Stimulated activated CD8-positive, alpha-beta memory T cell treated with anti-CD3 and anti-CD28 coated beads, Interleukin-7, amount 100 ng/mL, for 1 hour (primary cell): ENCODE data around the gene PAEP.

Experiments
- DNase-seq, 2 donors: peaks; one replicate each; pipeline ENCODE4 v3.0.0-alpha.2; 2020; ENCODE audit warnings: low read depth in 2 of 2

Gene PAEP

DNA sequence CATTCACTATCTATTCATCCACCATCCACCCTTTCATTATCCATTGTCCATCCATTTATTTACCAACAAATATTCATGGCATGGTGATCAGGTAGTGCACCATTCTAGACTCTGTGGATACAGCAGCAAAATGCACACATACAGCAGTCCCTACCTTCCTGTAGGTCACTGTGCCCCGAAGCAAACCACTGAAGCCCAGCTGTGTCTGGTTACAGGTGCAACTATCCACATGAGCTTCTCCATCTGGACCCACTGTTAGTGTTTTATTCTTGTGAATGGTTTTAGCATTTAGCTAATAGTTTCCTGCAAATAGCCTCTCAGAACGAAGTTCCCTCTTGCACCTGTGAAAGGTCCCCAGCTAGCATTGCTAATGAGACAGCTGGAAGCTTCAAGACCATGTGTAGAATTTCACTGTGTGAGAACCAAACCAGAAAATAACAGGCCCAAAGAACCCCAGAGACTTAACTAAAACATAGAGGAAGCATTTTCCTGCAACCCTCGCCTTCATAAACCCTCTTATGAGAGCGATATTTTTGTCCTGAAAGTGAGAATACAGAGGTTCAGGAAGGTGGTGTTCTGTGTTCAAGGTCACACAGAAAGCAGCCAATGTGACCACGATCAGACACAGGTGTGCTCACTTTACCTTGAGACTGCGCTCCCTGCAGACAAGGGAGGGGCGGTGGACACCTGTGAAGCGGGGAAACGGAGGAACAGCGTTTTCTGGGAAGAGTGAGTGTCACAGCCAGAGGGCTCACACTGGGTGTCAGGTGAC, 18.5 kb downstream of the PAEP start:
- DNase-seq = no peak

- no peak for DNase-seq
These were observed 19.3 kb downstream of the PAEP start for GRCh38 chr9:135580664-135581380.

- no peak for DNase-seq
These were observed 20.3 kb downstream of the PAEP start for GRCh38 chr9:135581636-135582426.

DNA sequence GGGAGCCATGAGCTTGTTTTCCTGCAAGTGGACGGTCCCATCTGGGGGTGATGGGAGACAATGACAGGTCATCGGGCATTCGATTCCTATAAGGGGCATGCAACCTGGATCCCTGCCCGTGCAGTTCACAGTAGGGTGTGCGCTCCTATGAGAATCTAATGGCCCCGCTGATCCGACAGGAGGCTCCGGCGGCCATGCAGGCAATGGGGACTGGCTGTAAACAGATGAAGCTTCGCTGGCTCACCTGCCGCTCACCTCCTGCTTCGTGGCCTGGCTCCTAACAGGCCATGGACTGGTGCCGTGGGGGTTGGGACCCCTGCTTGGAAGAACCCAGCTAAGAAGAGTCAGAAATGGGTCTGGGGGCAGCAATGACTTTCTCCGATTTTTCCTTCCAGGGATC, 21.0 kb downstream of the PAEP start:
- DNase-seq = no peak

DNA sequence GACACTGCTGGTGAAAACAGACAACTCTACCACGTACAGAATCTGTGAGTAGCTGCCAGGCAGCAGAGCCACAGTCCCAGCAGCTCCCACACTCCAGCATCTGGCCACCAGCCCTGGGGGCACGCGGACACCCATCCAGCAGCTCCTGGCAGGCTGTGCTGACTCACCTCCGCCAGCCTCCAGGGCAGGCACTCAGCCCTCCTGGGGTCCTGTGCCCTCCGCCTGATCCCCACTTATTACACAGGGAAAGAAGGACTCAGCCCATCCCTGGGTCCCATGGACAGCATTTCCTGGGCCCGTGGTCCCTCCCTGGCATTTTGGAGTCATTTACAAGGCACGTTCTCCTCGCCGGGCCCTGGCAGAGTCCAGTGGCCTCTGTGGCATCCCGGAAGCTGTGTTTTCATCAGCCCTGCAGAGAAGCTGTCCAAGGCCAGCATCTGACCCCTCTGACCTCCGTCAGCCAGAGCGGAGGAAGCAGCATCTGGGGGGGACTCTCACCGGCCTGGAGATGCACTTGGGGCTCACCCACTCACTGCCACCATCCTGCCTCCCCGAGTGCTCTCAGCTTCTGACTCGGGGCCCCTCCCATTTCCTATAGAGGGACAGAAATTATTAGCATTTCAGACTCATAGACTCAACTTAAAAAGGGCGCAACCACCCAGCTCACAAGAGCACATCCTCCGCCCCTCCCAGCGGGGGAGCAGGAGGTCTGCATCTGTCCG, 21.6 kb downstream of the PAEP start:
- no peak for DNase-seq

GRCh38 chr9:135583688-135584011, 22.1 kb downstream of the PAEP start:
- DNase-seq = no peak

GRCh38 chr9:135584371-135584770, 22.8 kb downstream of the PAEP start:
- DNase-seq = no peak

- DNase-seq = no peak
These were observed 23.4 kb downstream of the PAEP start for GRCh38 chr9:135584934-135585333.

DNA sequence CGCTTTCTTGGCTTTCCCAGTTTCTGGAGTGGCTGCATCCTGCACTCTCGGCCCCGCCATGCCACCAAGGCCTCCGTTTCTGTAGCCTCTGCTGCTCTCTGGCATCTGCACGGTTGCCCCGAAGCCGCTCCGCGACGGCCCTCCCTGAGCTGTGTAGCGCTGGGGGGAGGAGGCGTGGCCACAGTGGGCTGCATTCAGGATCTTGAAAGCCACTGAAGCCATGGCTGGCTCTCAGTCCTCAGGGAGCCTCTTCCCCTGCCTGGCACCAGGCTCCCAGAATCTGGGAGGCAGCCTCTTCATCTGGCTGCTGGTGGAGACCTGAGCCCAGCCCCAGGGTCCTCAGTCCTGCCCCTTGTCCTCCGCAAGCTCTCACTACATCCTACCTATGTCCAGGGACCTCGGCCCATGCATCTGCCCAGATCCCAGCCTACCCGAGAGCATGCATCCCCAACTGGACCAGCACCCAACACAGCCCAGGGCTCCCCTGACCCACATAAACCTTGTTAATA, 25.1 kb downstream of the PAEP start:
- no peak for DNase-seq

GRCh38 chr9:135587658-135588057, 26.1 kb downstream of the PAEP start:
- no peak for DNase-seq

DNA sequence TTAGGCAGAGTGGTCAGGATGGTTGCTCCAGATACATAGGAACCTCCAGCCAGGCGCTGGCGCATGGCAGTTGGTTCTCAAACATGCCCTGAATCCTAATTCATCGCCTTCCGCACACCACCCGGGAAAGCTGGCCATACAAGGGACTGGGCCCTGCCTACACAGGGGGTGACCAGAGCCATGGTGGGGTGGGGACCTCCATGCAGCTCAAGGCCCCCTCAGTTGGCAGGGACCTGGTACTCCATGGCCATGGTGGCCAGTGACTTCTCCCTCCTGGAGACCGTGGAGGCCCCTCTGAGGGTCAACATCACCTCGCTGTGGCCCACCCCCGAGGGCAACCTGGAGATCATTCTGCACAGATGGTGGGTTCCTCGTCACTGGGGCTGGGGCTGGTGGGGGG, 26.8 kb downstream of the PAEP start:
- no peak for DNase-seq

- DNase-seq = no peak
These were observed 27.5 kb downstream of the PAEP start for GRCh38 chr9:135588886-135589595.

DNA sequence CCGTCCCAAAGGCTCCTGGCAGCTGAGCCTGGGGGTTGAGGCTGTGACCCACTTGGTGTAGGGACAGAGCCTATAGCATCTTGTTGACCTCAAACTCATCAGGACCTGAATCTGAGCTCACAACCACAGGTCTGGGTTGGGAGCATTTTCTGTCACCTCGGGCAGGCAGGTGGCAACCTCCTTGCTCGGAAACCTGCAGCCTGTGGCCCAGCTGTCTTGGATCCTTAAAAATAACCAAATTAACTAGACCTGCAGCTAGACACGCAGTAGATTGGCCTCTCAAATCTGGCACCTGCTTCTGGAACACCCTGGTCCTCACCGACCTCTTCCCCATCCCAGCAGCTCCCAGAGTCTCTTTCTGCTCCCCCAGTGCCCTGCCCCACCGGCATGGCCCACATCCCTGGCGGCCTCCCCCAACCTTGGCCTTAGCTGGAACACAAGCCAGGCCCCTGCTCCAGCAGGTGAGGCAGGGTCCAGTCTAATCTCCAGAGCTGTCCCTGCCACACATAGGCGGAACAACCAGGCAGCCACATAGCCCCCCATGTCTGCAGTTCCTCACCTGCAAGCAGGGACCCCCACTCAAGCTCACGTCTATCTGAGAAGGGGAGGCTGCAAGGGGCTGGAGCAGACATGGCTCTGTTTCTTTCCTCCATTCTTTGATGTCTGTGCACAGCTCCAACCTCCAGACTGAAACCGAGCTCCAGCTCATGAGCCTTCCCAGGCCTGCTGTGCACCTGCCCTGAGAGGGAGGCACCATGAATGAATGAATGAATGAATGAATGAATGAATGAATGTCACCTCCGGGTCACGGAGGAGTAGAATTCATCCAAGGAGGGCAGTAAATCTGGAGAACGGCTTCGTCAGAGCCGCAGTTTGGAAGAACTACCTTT, 28.3 kb downstream of the PAEP start:
- no peak for DNase-seq

DNA sequence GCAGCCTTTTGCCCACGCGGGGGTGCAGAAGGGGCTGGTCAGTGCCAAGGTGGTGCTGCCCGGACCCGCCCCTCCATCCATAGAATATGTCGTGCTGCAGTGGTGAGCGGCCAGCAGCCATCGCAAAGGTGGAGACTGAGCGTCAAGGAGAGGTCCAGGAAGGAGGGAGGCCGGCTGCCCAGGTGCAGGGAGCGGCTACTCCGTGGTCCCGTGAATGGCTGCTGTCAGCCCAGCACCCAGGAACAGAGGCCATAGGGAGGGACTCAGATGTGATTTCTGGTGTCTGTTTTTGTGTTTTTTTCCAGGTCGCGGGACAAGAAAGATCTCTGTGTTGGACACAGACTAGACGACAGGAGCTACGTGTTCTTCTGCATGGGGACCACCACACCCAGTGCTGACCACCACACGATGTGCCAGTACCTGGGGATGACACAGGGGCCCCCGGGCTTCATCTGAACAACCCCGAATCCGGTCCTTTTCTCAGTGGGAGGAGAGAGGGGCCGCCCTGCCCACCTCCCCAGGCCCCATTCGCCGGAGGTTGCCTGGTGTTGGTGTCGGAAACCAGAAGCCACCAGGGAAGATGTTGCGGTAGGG, 29.0 kb downstream of the PAEP start:
- DNase-seq = no peak

DNA sequence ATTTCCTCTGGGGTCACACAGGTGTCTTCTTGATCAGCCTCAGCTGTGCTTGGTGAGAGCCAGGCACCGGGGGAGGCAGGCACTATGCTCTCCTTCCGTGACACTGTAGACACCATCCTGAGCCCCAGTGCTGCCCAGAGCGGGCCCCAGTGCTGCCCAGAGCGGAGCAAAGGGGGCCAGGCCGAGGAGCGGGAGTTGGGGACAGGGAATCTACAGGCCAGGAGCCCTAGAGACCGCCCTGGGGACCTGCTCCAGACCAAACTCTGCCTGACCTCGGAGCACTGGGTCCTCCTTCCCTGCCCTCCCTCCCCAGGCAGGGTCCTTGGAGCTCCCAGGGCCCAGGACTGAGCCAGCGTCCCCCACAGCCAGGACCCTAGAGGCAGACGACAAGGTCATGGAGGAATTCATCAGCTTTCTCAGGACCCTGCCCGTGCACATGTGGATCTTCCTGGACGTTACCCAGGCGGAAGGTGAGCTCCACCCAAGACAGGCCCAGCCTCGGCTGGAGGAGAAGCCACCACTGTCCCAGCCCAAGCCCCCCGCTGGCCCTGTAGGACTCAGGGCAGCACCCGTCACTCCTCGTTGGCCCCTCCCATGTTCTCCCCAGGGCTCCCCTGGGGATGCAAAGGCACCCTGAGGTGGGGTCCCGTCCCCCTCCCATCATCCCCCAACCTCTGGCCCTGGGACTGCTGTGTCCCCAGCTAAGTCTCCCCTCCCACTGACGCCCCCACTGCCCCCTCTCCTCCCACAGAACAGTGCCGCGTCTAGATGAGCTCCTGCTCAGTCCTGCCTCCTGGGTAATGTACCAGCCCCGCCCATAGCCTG, 30.2 kb downstream of the PAEP start:
- no peak for DNase-seq

DNA sequence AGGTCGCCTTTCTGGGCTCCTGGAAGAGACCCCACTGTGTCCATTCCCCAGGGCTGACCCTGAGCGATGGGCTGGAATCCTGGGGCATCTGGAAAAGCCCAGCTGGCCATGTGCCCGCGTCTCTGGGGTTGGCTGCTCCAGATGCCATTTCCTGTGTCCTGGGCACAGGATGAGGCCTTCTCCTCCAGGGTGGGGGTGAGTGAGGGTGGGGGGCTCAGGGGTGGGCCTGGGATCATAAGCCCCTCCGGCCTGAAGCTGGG, 30.7 kb downstream of the PAEP start:
- DNase-seq = no peak

DNA sequence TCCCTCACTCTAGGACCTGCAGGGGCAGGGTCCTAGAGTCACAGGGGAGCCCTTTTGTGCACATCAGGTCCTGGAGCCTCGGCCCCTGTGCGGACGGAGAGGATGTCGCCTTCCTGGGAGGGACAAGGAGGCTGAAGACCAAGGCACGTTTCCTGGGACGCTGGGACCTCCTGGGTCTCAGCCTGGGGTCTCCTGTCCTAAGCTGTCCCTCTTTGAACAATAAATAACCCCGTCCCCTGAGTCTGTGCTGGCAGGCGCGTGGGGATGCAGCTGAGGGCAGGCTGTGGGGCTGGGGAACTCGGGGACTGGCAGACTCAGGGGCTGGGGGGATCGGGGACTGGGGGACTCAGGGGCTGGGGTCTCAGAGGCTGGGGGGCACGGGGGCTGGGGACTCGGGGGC, 31.1 kb downstream of the PAEP start:
- no peak for DNase-seq

DNA sequence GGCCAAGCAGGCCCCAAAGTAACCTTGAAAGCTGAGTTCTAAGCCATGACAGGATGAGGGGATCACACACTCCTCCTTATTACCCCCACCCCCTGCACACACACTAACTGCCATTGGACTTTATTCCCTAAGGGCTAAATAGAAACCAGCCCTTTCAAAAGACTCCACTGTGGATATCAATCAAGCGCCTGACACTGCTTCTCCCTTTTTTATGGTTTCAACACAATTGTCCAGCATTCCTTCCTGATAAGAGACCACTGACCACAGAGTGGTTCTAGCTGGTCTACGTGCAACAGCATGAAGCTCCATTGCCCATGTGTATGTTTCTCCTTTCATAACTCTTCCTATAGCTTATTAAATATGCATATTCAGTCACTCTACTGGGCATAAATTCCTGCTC, 34.7 kb downstream of the PAEP start:
- no peak for DNase-seq

- no peak for DNase-seq
These were observed 38.8 kb downstream of the PAEP start for GRCh38 chr9:135600296-135600817.
